Measurements from ENCODE around the gene BTG2.

BTG2 gene

DNA sequence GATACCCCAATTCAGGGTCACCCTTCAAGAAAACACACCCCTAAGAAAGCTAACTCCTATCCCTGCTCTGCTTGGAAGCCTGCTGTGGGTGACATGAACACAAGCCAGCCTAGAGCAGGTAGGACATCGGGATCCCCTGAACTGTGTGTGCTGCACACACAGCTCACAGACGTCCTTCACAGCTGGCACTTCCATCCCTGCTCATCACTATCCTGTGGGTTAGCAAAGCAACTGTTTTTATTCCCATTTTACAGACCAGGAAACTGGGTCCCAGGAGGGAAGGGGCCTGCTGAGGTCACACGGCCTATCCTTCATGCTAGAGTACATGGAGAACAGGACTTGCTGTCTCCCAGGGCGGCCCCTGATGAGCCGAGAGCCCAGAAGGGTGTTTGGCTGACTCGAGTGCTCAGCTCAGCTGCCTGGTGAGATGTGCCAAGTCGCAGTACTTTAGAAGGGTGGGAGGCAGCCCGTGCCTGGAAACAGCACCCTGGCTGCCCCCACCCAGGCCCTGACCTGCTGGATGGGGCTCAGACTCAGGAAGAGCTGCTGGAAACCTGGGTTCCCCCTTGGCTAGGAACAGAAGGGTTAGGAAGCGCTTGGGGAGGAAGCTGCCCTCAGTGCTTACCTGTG lies 28.3 kb upstream of the BTG2 start:
- no peak for DNase-seq (ENCODE audit: low read depth)

DNA sequence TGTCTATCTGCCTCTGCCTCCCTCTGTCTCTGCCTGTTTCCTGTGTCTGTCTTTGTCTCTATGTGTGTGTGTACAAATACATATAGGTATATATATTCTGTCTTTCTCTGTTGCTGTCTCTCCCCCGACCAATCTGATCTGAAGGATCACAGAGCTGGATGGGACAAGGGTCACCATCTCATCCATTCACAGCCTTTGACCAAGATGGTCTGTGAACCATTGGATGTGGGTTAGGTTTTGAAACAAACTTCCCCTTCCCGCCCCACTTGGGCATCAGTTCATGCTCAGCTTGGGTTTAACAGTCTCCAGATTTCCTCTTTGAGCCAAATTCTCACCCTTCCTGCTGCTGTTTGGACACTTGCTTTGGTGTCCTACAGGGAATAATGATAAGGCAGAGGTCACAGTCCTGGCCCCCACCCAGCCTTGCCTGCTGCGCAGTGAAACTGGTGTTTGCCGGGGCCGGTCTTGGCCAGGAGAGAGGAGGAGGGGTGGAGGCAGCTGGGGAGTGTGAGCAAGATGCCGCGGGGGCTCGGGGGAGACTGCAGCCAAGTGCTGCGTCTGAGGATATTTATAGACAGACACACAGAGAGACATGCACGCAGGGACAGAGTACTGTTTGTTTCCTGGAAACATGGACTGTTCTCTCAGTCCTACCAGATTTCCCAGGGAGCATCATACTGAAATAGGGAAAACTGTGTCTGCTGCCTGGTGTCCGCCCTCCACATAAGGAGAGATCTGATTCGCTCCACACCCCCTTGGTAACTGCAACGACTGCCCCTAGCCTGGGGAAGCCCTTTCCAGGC lies 27.0 kb upstream of the BTG2 start:
- no peak for DNase-seq (ENCODE audit: low read depth)

DNA sequence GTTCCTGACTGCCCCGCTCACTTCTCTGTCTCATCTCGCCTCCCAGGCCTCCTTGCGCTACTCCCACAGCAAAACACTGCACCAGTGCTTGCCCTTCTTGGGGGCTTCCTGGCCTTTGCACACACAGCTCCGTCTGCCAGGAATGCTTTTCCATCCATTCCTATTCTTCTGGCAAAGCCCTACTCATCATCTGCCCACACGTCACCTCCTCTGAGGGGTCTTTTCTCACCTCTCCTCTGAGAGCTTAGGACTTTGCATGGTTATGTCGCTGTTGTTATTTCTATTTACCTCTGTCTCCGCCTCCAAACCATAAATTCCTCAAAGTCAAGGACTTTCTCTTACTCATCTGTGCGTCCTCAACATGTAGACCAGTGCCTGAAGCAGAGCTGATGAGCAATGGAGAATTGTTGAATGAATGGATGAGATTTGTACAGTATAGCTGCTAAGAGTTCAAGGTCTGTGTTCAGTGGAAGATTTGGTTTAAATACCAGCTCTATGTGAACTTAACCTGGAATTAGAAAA lies 26.4 kb upstream of the BTG2 start:
- DNase-seq (ENCODE audit: low read depth): no peak

DNA sequence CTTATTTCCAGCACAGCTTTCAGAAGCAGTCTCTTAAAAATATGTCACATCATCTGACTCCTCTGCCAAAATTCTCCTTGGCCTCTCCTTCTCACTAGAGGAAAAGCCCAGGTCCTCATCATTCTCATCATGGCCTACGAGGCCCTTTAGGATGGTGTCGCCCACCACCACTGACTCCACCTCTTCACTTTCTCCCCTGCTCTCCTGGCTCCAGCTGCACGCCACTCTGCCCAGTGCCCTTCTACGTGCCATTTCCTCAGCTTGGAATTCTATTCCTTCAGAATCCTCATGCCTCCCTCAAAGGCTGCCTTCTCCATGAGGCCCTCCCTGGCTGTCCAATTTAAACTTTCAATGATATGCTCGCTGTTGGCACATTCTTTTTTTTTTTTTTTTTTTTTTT lies 25.3 kb upstream of the BTG2 start:
- no peak for DNase-seq (ENCODE audit: low read depth)

DNA sequence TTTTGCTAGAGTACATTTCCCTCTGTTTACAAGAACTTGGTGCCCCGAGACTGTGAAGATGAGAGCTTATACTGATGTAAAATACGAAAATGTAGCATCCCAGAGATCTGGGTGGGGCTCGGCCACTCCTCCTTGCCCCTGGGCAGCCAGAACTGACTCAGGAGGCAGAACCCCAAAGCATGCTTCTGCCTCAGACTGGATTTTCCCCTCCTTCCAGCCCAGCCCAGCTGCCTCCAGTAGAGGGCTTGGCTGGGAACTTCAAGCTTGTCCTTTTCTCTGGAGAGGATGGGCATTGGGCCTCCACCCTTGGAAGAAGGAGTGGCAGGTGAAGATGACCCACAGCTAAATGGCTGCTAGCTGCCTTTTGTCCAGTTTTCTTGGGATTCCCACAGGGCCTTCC lies 24.3 kb upstream of the BTG2 start:
- DNase-seq (ENCODE audit: low read depth): no peak

DNA sequence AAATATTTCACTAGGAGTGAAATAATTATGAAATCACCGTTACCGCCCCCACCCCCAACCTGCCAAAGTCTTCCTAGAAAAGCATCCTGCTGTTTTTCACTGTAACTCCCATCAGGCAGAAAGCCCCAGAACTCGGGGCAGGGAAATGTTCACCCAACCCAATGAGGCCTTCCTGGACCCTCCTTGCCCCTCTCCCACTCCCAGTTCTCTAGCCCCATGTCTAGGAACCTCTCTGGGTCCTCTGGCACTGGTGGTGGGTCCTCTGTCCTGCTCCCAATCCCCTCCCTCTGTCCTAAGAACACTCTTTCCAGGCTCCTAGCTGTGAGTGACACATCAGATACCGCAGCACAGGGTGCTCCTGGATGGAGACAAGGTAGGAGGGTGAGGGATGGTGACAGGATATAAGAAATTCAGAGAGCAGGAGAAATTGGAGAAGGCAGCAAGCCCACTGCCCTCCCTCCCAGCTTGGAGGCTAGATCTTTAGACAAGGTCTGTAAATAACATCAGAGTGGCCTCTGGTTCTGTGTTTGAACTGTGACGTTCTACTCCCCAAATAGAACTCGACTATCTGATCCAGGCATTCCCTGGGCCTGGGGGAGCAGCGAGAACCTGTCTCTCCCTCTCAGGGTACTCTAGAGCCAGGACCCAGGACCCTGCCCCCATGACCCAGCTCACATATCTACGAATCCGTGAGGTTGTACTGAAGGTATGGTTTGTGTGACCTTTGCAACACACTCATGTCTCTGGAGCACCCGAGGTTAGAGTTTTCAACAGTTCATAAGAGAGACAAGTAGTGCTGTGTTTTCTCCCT lies 23.3 kb upstream of the BTG2 start:
- DNase-seq (ENCODE audit: low read depth): no peak

DNA sequence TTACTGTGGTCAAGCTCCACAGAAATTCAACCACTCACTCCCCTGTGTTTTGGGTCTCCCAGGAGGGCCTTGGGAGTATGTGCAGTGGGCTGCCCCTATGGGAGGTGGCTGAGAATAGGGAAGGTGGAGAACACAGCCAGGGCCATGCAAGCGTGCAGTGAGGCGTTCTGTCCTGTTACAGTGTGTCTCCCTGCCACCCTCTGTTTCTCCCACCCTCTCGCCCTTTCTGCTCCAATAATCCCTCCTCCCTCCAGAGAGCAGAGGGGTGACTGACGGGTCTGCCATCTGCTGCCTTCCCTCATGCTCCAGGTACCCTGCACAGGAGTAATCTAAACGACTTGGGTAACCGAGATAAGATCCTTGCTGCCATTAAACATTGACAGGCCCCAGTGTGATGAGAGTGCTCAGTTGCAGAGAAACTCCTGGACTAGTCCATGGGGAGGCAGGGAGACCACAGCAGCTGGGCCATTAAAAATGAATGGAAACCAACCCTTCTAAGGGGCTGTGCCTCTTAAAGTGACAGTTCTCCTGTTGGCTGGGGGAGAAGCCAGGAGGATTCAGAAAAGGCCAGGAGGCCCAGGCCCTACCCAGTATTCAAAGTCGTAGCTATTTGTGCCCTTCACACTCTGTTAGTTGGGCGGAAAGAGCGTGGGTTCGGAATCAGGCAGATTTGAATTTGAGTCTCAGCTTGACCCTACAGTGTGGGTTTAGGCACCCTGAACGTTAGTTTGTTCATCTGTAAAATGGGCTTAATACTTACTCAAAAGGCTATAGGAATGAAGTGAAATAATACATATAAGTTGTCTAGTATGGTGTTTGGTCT lies 22.4 kb upstream of the BTG2 start:
- no peak for DNase-seq (ENCODE audit: low read depth)

DNA sequence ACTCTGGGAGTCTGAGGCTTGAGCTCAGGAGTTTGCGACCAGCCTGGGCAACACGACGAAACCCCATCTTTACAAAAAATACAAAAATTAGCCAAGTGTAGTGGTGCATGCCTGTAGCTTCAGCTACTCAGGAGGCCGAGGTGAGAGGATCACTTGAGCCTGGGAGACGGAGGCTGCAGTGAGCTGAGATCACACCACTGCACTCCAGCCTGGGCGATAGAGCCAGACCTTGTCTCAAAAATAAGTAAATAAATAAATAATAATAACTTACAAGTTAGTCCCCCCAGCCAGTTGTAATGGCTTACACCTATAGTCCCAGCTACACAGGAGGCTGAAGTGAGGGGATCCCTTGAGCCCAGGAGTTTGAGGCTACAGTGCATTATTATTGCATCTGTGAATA lies 21.7 kb upstream of the BTG2 start:
- DNase-seq (ENCODE audit: low read depth): no peak

DNA sequence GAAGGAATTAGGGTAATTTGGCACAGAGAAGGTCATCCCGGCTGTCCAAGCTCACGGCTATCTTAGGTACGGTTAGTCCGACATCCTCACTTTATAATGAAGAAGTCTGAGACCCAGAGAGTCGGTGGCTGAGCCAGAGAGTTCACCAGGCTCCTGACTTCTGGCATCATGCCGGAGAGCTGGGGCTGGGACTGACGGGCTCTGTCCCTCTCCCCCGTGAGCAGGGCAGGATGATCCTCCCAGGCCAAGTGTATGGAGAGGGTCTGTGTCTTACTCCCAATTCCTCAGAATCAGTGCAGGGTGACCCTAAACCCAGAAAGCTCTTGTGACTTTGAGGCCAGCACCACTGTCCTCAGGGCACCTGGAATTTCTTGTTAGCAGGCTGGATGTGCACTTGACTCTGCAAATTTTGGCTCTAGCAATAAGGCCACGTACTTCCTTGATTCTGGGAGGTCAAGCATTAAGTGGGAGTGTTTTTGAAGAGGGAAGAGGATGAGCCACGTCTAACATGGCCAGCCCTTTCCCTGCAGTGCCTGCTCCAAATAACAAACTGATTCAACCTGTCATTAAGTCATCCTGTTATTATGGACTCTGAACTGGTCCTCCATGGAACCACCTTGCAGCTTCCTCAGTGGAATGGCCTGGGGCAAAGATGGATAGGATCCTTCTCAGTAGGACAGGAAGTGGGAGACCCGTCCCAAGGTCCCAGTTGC lies 20.8 kb upstream of the BTG2 start:
- no peak for DNase-seq (ENCODE audit: low read depth)

DNA sequence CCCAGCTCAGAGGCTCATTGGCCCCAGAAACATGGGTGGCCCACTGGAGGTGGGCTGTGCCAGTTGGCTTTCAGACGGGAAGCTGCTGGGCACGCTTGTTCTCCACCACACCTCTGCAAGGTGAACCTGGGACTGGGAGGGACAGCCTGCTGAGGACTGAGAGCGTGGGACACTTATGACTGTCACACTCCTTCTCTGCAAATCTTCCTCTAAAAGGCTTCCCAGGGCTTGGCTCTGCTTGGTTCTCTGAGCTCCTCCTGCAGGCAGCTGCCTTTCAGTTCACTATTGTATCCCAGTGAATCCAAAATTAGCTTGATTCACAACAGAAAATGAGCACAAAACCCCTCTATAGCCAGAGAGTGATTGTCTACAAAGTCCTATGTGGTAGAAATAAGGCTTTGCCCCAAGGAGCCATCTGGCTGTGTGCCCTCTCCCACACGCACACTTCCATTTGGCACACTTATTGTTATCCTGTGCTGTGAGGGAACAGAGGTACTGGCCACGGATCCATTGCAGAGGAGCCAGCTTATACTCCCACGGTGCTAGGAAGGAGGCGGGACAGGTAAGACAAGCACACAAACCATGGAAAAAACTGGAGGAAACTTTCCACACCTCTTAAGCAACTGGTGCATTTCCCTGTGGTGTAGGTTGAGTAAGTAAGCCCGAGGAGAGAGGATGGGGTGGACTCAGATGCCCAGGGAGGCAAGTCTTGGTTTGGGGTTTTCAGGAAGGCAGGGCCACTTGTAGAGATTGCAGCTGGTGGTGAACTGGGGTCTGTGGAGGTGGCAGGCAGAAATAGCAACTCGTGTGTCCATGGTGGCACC lies 18.9 kb upstream of the BTG2 start:
- DNase-seq (ENCODE audit: low read depth): no peak

DNA sequence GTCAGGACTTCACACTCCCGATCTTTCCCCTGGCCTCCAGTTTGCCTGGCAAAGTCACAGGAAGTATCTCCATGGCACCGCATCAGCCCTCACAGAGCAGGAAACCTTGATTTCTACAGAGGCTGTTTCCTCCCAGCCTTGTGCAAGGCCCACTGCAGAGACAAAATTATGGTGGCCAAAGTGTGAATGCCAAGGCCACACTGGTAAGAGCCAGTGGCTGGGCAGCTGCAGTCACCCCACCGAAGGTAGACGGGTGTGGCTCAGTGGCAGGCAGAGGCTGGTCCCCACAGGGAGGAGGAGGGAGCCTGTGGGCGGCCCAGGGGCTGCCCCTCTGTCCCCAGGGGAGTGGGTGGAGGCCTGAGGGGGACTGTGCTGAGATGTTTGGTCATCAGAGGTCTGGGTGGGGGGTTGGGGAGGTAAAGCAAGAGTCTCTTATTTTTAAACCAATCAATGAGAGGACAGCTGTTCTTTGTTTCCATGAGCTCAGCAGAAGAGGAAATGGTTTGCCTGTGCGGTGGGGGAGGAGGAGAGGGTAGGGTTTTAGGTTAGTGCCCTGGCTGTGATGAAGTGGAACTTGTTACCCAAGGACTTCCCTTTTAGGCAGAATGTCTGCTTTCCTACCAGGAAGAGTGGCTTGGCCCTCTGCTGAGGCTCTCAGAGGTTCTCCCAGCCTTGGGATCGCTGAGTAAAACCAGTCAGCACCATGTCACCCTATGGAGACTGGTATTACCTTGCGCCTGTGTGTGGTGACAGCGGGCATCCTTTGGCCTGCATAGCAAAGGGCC lies 18.0 kb upstream of the BTG2 start:
- DNase-seq (ENCODE audit: low read depth): no peak

DNA sequence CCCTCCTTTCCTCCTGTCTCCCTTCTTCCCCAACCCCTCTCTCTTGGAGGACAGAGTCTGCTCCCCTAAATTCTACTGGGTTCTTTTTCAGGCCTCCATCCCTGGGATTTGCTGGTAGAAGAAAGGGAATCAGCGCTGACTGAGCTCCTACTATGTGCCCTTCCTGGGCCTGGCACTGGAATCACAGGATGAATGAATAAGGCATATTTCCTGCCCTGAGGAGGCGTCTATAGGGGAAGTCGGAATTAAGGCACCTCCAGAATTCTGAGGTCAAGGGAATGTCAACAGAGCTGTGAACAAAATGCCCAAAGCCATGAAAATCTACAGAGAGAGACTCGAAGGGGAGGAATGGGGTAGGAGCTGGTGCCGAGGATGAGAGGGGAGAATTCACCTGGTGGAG lies 17.4 kb upstream of the BTG2 start:
- no peak for DNase-seq (ENCODE audit: low read depth)

DNA sequence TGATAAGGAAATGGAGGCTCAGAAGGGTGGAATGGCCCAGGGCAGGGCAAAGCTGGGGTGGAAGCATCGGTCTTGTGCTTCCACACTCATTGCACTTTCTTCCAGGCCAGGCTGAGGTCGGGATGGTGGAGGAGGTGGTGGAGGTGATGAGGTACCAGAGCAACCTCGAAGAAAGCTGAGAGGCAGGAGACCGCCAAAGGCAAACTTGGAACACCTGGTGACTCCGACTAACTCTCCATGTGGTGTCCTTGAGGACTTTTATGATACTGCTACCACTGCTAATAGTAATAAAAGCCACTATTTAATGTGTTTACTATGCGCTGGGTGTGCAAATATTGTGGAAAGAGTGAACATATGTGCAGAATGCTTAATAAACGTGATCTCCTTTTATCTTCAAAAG lies 16.9 kb upstream of the BTG2 start:
- DNase-seq (ENCODE audit: low read depth): no peak

DNA sequence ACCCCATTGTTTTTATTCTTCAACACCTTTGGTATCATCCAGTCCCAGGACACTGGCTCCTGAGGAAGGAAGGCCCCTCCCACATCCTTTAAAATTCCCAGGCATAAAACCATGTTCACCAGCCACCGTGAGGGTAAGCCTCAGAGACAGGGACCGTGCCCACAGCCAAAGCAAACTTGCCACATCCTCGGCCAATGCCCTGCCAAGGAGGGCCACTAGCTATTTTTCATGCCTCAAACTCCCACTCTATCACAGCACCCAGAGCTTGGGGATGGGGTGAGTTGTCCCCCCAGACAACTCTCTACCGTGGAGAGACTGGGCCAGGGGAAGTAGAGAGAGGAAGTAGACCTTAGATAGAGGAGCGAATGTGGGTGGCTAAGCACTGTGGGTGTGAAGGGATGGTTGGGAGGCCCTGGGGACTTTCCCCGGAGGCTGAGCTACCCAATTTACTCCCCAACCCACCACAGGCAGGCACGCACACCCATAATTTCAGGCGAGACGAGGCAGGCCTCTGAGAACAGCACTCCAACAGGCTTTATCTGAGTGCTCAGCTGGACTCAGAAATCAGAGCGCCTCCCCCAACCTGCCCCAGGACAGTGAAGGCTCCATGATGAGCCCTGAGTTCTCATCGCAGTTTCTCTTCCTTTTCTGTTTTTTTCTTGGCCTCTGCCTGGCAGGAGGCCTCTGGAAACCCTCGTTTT lies 15.9 kb upstream of the BTG2 start:
- no peak for DNase-seq (ENCODE audit: low read depth)

DNA sequence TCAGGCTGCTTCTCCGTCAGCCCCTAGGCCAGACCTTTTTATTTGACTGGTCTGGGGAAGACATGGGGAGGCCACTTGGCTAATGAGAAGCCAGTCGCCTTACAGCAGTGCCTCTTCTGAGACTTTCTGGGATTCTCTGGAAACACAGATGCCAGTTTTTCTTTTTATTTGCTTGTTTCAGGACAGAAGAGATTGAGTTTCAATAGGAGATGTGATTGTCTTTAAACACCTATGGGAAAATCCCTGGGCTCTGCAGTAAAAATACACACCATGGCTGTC lies 15.4 kb upstream of the BTG2 start:
- DNase-seq (ENCODE audit: low read depth): no peak

DNA sequence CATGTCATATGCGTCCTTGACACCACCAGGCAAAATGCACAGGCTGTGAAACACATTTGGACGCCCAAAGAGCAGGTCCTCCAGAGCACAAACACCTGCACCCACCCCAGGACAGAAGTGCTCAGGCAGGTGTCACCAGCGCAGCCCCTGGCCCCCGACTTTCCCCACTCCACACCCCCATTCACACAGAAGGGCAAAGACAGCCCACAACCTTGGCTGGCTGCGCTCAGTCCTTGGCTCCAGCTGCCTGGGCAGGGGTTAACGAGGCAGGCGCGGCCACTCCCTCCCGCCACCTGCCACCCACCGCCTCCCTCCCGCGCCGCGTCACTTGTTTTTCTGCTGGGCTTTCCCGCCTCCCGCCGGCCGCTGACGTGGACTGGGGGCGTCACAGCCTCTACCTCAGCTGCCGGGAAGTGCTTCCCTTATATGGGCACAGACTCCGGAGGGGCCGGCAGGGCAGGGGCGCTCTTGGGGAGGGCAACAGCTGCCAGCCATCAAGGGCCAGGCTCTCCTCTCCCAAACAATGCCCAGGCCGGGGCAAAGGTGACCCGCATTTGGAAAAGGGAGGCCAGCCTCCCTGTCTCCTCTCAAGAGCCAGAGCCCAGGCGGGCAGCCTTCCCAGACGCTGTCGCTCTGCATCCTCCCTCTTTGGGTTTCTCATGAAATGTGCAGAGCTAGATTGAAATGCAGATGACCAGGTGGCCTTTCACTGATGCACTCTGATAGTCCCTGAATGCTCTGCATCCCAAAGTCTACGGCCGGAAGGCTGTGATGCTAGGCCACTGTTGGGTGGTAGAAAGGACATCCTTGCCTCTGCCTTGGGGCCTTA lies 14.8 kb upstream of the BTG2 start:
- no peak for DNase-seq (ENCODE audit: low read depth)

DNA sequence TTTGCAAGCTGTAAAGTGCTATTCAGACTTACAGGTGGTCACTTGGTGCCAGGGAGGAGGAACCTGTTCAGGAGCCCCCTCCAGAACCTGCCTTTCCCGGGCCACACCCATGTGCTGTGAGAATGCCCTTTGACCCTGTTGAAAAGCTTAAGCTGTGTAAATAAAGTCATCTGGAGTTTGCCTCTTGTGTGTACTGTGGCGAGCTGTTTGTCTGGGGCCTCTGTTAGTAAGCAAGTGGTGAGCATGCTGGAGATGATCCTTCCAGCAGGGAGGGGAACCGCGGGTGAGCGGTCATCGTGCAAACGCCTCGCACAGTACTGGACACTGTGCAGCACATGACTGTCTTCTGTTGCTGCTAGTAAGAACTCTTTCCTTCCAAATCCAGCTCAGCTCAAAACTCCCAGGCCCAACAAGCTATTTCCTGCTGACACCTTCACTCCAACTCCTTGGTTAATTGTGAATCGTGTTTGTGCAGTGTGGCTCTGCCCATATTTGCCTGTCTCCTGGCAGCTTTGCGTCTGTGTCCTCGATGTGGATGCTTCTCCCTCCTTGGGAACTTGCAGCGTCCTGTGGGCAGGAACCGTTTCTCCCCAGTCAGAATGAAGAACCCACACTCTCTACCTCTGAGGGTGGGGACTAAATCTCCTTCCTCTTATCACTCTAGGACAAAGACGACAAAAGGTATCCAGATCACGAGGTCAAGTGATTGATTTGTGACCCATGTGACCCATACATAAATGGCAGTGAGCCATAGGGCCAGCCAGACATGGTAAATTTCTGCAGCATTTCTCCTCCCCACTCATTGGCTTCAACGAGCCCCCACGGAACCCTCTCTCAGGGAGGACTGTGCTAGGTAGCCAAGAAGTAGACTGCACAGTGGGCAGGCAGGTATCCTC lies 13.9 kb upstream of the BTG2 start:
- no peak for DNase-seq (ENCODE audit: low read depth)

Measured in non-pigmented ciliary epithelial cell (primary cell).